Measurements from ENCODE around the gene XCL2. TPM values are rescaled to one million over a fixed set of nuclear protein-coding genes. Genes with fewer than 3 reads are reported as not detected.

XCL2 gene
- total and polyA plus RNA-seq, 2 of the 4 experiments (the other 2 are of a cell fraction) = not detected

DNA sequence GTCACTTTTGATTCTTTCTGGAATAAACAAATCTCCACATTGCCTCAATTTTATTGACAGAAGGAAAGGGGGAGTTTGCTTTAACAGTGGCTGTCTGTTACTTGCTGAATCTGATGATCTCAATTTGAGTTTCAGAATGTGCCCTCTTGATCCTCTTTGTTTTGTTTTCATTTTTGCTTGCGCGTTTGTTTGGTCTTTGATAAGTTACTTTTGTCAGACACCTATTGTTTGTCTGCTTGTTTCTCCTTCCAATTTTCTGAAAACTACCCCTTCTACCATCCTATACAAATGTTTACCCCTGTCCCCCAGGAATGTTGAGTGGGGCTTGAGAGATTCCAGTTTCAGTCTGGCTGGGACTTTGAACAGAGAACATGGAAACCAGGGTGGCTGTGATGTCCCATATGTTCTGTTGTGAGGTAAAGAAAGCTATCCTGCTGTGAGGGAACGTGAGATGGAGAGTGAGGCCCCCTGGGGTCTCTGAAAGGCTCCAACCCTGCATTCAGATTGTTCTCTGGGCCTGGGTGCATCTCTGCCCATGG lies 11.8 kb upstream of the XCL2 start:
- H3K9me1 ChIP-seq (ENCODE audit: insufficient read depth, low read length) = no peaks in the 10 kb centered on the region
- in situ Hi-C loops (cut with MboI; ENCODE audit: low sequenced_read_pairs) = no loop called here
- no peaks in the 10 kb centered on the region for H3K36me3 ChIP-seq (ENCODE audit: control insufficient read depth, insufficient read depth, low read length)
- no peaks in the 10 kb centered on the region for H3K79me1 ChIP-seq (ENCODE audit: low read depth in 1 of 2, low read length in 2 of 2)
- no peak for ATAC-seq (ENCODE audit: low read depth)
- H3K4ac ChIP-seq (ENCODE audit: low read depth, low read length) = no peak overlapping the region
- no peak overlapping the region for H4K8ac ChIP-seq (ENCODE audit: low read depth in 2 of 2, low read length in 2 of 2)
- no peak for DNase-seq
- H2AFZ ChIP-seq (replicated peaks; ENCODE audit: low read length, poor library complexity) = no peak overlapping the region
- no peak for TF ChIP-seq MXI1 (IDR thresholded peaks at IDR 0.05; ENCODE audit: borderline replicate concordance, low read depth, low read length)
- TF ChIP-seq FOS (IDR thresholded peaks at IDR 0.05; ENCODE audit: low read depth, low read length) = no peak
- no peak for TF ChIP-seq CEBPB (IDR thresholded peaks at IDR 0.05; ENCODE audit: low read depth, low read length)
- TF ChIP-seq RFX5 (IDR thresholded peaks at IDR 0.05; ENCODE audit: low read depth, low read length) = no peak
- no peak for TF ChIP-seq SMC3 (IDR thresholded peaks at IDR 0.05; ENCODE audit: low read depth, low read length)
- no peaks in the 10 kb centered on the region for H3K4me1 ChIP-seq (ENCODE audit: control insufficient read depth, insufficient read depth, low read length)
- no peak overlapping the region for H3K9ac ChIP-seq (ENCODE audit: low read depth, low read length)
- BruUV-seq (replicated peaks) = no TSS peak
- H2BK20ac ChIP-seq (ENCODE audit: low read depth, low read length) = no peak overlapping the region
- no CpG with 5 or more reads among the region's 3 CpGs for WGBS, 2 experiments (ENCODE audit: extremely low coverage in 2 of 2, insufficient read length in 1 of 2)
- H4K91ac ChIP-seq (ENCODE audit: insufficient read depth, low read depth, low read length) = no peak overlapping the region
- dilution Hi-C loops (cut with HindIII; ENCODE audit: low sequenced_read_pairs, unreplicated experiment) = no loop called here
- H2AK9ac ChIP-seq (replicated peaks; ENCODE audit: low read depth, low read length, poor library complexity) = no peak overlapping the region
- no peak overlapping the region for H3K56ac ChIP-seq (ENCODE audit: extremely low read depth, insufficient read depth, low read length)
- intact Hi-C loops (cut with micrococcal nuclease) = no loop called here
- H2AK5ac ChIP-seq (ENCODE audit: low read depth, low read length) = no peak overlapping the region
- H4K20me1 ChIP-seq (ENCODE audit: insufficient read depth, low read length) = no peaks in the 10 kb centered on the region
- no peak overlapping the region for H3K23ac ChIP-seq (ENCODE audit: low read depth, low read length)
- H3K14ac ChIP-seq (replicated peaks; ENCODE audit: low read depth, low read length) = no peak overlapping the region
- H3K27ac ChIP-seq (ENCODE audit: insufficient read depth, low read length) = no peak overlapping the region
- H4K5ac ChIP-seq (ENCODE audit: low read depth, low read length) = no peak overlapping the region
- H3K9me3 ChIP-seq (ENCODE audit: control insufficient read depth, insufficient read depth, low read length) = no peaks in the 10 kb centered on the region
- no peak overlapping the region for H3K4me3 ChIP-seq (ENCODE audit: insufficient read depth, low read depth, low read length)
- H3K4me2 ChIP-seq (ENCODE audit: low read depth, low read length) = no peak overlapping the region
- no peak overlapping the region for H3K18ac ChIP-seq (ENCODE audit: low read depth, low read length)
- H2BK15ac ChIP-seq (ENCODE audit: low read depth, low read length) = no peak overlapping the region
- POLR2A ChIA-PET (ENCODE audit: unreplicated experiment) = no interaction called here
- CTCF ChIA-PET = no interaction called here
- H3K27me3 ChIP-seq (ENCODE audit: control insufficient read depth, insufficient read depth, low read length) = no peaks in the 10 kb centered on the region
- no peak overlapping the region for H2BK5ac ChIP-seq (ENCODE audit: low read depth, low read length, poor library complexity, severe bottlenecking)
- no peak overlapping the region for H2BK120ac ChIP-seq (ENCODE audit: low read depth, low read length)
